ENCODE results near the gene COL27A1.

Gene COL27A1

DNA sequence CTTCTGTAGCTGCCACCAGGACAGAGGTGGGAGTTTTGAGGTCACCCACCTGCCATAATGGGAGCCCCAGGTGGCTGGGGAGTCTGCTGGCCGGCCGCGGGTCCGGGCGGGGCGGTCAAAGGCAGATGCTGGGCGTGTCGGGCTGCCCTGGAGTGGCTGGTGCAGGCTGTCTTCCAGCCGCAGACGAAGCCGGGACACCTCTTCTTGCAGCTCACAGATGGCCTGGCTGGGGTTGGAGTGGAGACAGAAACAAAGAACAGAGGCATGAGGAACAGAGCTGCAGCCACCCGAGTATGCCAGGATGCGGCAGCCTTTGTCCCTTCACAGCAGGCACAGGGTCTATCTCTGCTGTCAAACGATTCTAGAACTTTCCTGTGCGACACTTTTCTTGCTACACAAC, 192.3 kb downstream of the COL27A1 start (continued):
- TF ChIP-seq CTCF (tag by site-specific recombination; IDR thresholded peaks at IDR 0.05): no peak
- no peak for TF ChIP-seq ZNF707 (tag by site-specific recombination; IDR thresholded peaks at IDR 0.05)
- no peak for TF ChIP-seq ZNF629 (tag by site-specific recombination; IDR thresholded peaks at IDR 0.05)
- no peak for TF ChIP-seq ZNF792 (tag by site-specific recombination; IDR thresholded peaks at IDR 0.05)
- no peak for TF ChIP-seq ZBTB21 (tag by site-specific recombination; IDR thresholded peaks at IDR 0.05)
- no peak for TF ChIP-seq ZNF416 (tag by site-specific recombination; IDR thresholded peaks at IDR 0.05)
- no peak for TF ChIP-seq ZNF830 (tag by site-specific recombination; IDR thresholded peaks at IDR 0.05; ENCODE audit: low read depth)
- TF ChIP-seq ZNF600 (tag by site-specific recombination; IDR thresholded peaks at IDR 0.05): no peak
- TF ChIP-seq SP3 (tag by site-specific recombination; IDR thresholded peaks at IDR 0.05): no peak
- TF ChIP-seq ZNF658 (tag by site-specific recombination; IDR thresholded peaks at IDR 0.05): no peak

GRCh38 chr9:114348261-114348905, 193.0 kb downstream of the COL27A1 start:
- H3K27ac ChIP-seq (ENCODE audit: extremely low read depth, low read depth, low read length): peak overlapping the region; percentile 53; the same call in 1 of the 2 replicates

DNA sequence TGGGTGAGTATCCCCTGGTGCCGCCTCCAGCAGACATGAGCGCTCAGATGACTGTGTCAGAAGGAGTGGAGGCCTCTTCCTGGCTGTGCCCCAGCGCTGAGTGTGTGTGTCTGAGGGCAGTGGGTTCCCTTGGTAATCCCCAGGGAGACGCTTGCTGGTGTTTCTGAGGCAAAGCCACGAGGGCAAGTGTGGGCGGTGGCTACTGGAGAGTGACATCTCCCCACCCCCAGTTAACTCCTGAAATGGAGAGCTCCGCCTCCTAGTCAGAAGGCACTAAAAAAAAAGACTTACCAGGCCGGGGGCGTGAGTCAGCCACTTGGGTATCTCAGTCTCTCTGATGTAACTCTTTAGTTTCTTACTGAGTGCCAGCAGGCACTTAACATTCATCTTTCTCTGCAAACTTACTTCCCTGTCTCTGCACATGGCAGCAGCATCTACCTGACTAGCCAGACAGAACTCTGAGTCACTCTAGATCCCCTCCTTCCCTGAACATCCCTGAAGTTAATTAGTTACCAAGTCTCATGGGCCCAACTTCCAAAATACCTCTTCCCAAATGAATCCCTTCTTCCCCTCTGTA, 193.7 kb downstream of the COL27A1 start:
- Histone ChIP-seq H3K36me3 (ENCODE audit: control insufficient read depth in 2 of 2, insufficient read depth in 1 of 2, low read length in 2 of 2) (no peaks in the 10 kb centered on the region), H3K9me3 (ENCODE audit: control insufficient read depth, insufficient read depth, low read depth, low read length) (no peaks in the 10 kb centered on the region), H3K4me1 (ENCODE audit: control insufficient read depth, insufficient read depth, low read length) (peaks cover 8% of the 10 kb centered on the region), H3K4me3 (ENCODE audit: low read depth, low read length) (no peak overlapping the region), H3K27ac (ENCODE audit: extremely low read depth, low read depth, low read length) (peak overlapping the region; percentile 53; the same call in 1 of the 2 replicates)
- CTCF ChIA-PET: interaction anchor here (0.8 to 1.0 kb wide), 2 partner anchors 10 to 666 kb away, joined by 3 to 4 read pairs; no protein-coding TSS in a partner anchor
- POLR2A ChIA-PET: interaction anchor here (0.7 kb wide), 1 partner anchor 20 kb away, joined by 3 read pairs; no protein-coding TSS in a partner anchor
- TF ChIP-seq ZNF558 (tag by site-specific recombination; IDR thresholded peaks at IDR 0.05) (no peak), ZNF138 (tag by site-specific recombination; IDR thresholded peaks at IDR 0.05; ENCODE audit: borderline replicate concordance) (no peak), ZNF561 (tag by site-specific recombination; IDR thresholded peaks at IDR 0.05; ENCODE audit: borderline replicate concordance) (no peak), ZNF274 (IDR thresholded peaks at IDR 0.05; ENCODE audit: low read length) (no peak), ZNF274 (tag by site-specific recombination; IDR thresholded peaks at IDR 0.05; ENCODE audit: borderline replicate concordance) (no peak), HOXC10 (CRISPR knock-in tag; IDR thresholded peaks at IDR 0.05) (no peak), ZNF16 (tag by site-specific recombination; IDR thresholded peaks at IDR 0.05; ENCODE audit: low read depth) (no peak), ZNF175 (tag by site-specific recombination; IDR thresholded peaks at IDR 0.05) (no peak), ZNF629 (tag by site-specific recombination; IDR thresholded peaks at IDR 0.05) (peak; percentile 61; the same call in 1 of the 2 replicates), ZNF433 (tag by site-specific recombination; IDR thresholded peaks at IDR 0.05; ENCODE audit: low read depth) (no peak), INSM2 (tag by site-specific recombination; IDR thresholded peaks at IDR 0.05) (no peak), ZNF560 (tag by site-specific recombination; IDR thresholded peaks at IDR 0.05; ENCODE audit: borderline replicate concordance) (no peak), ZNF518A (tag by site-specific recombination; conservative IDR thresholded peaks at IDR 0.05; ENCODE audit: low read depth) (no peak)

More at GRCh38 chr9:114348261-114348905, 193.0 kb downstream of the COL27A1 start:
- Histone ChIP-seq H3K4me1 (ENCODE audit: control insufficient read depth, insufficient read depth, low read length) (peaks cover 8% of the 10 kb centered on the region), H3K36me3 (ENCODE audit: control insufficient read depth in 2 of 2, insufficient read depth in 1 of 2, low read length in 2 of 2) (no peaks in the 10 kb centered on the region), H3K4me3 (ENCODE audit: low read depth, low read length) (no peak overlapping the region), H3K9me3 (ENCODE audit: control insufficient read depth, insufficient read depth, low read depth, low read length) (no peaks in the 10 kb centered on the region)
- TF ChIP-seq, protein P1, sequence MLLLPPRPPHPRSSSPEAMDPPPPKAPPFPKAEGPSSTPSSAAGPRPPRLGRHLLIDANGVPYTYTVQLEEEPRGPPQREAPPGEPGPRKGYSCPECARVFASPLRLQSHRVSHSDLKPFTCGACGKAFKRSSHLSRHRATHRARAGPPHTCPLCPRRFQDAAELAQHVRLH (tag by site-specific recombination; IDR thresholded peaks at IDR 0.05): no peak
- TF ChIP-seq KLF10 (tag by site-specific recombination; IDR thresholded peaks at IDR 0.05) (no peak), ZBTB7A (tag by site-specific recombination; IDR thresholded peaks at IDR 0.05; ENCODE audit: low read depth) (no peak), ZNF596 (tag by site-specific recombination; IDR thresholded peaks at IDR 0.05) (no peak)
- CTCF ChIA-PET: no interaction called here
- POLR2A ChIA-PET: interaction anchor here (0.7 kb wide), 1 partner anchor 20 kb away, joined by 3 read pairs; no protein-coding TSS in a partner anchor

All from HEK293 (cell line).